ENCODE results near the gene KHK.

- TF ChIP-seq EP300 (IDR thresholded peaks at IDR 0.05; ENCODE audit: borderline replicate concordance in 1 of 2, low read depth in 2 of 2, low read length in 2 of 2) (no peak), NRF1 (IDR thresholded peaks at IDR 0.05; ENCODE audit: low read depth, low read length) (no peak), YY1 (IDR thresholded peaks at IDR 0.05; ENCODE audit: low read depth, low read length) (no peak), CTCF (IDR thresholded peaks at IDR 0.05; ENCODE audit: control extremely low read depth in 1 of 3, insufficient read depth in 1 of 3, low read depth in 1 of 3, low read length in 3 of 3) (no peak), EZH2 (IDR thresholded peaks at IDR 0.05; ENCODE audit: low read depth, low read length, severe bottlenecking) (no peak)
Measured at GRCh38 chr2:27070653-27071276, 15.8 kb upstream of the KHK start.
